ENCODE data around the gene RTCB.
A peak's percentile ranks its signal among the peaks of the same experiment; 100 is the strongest.

The RTCB gene

GRCh38 chr22:32413719-32414118, 1.7 kb upstream of the RTCB start:
- TF ChIP-seq CTCF (IDR thresholded peaks at IDR 0.05; ENCODE audit: low read depth, low read length), result peak; percentile 60
- DNase-seq (ENCODE audit: low read depth, low spot score), result peak; percentile 33

GRCh38 chr22:32411402-32411801, 645 bp downstream of the RTCB start:
- no peak for TF ChIP-seq CTCF (IDR thresholded peaks at IDR 0.05; ENCODE audit: low read depth, low read length)
- in situ Hi-C loops (cut with HindIII; ENCODE audit: low sequenced_read_pairs), result no loop called here
- peak; percentile 40 for DNase-seq (ENCODE audit: low read depth, low spot score)
- peak overlapping the region; percentile 90 for H3K4me3 ChIP-seq (ENCODE audit: low read depth, low read length)

More at GRCh38 chr22:32413719-32414118, 1.7 kb upstream of the RTCB start:
- no peak overlapping the region for H3K4me3 ChIP-seq (ENCODE audit: low read depth, low read length)
- in situ Hi-C loops (cut with HindIII; ENCODE audit: low sequenced_read_pairs), result no loop called here

GRCh38 chr22:32410459-32410858, 1.6 kb downstream of the RTCB start:
- no peak for DNase-seq (ENCODE audit: low read depth, low spot score)
- peak overlapping the region; percentile 90 for H3K4me3 ChIP-seq (ENCODE audit: low read depth, low read length)
- no peak for TF ChIP-seq CTCF (IDR thresholded peaks at IDR 0.05; ENCODE audit: low read depth, low read length)
- in situ Hi-C loops (cut with HindIII; ENCODE audit: low sequenced_read_pairs), result no loop called here

GRCh38 chr22:32409977-32410376, 2.1 kb downstream of the RTCB start:
- no peak overlapping the region for H3K4me3 ChIP-seq (ENCODE audit: low read depth, low read length)
- no peak for TF ChIP-seq CTCF (IDR thresholded peaks at IDR 0.05; ENCODE audit: low read depth, low read length)
- no peak for DNase-seq (ENCODE audit: low read depth, low spot score)
- in situ Hi-C loops (cut with HindIII; ENCODE audit: low sequenced_read_pairs), result no loop called here

- H3K4me3 ChIP-seq (ENCODE audit: low read depth, low read length), result no peak overlapping the region
- no peak for TF ChIP-seq CTCF (IDR thresholded peaks at IDR 0.05; ENCODE audit: low read depth, low read length)
- in situ Hi-C loops (cut with HindIII; ENCODE audit: low sequenced_read_pairs), result no loop called here
- no peak for DNase-seq (ENCODE audit: low read depth, low spot score)
These were observed 4.1 kb downstream of the RTCB start for GRCh38 chr22:32407936-32408335.

- H3K4me3 ChIP-seq (ENCODE audit: low read depth, low read length), result no peak overlapping the region
- in situ Hi-C loops (cut with HindIII; ENCODE audit: low sequenced_read_pairs), result no loop called here
- no peak for TF ChIP-seq CTCF (IDR thresholded peaks at IDR 0.05; ENCODE audit: low read depth, low read length)
- no peak for DNase-seq (ENCODE audit: low read depth, low spot score)
These were observed 4.7 kb downstream of the RTCB start for GRCh38 chr22:32407312-32407711.

GRCh38 chr22:32404021-32404420, 8.0 kb downstream of the RTCB start:
- no peak overlapping the region for H3K4me3 ChIP-seq (ENCODE audit: low read depth, low read length)
- in situ Hi-C loops (cut with HindIII; ENCODE audit: low sequenced_read_pairs), result no loop called here
- TF ChIP-seq CTCF (IDR thresholded peaks at IDR 0.05; ENCODE audit: low read depth, low read length), result no peak
- no peak for DNase-seq (ENCODE audit: low read depth, low spot score)
